Endothelial cell of umbilical vein (primary cell): ENCODE data around the gene ZNF697. TPM values are rescaled to one million over a fixed set of nuclear protein-coding genes. Genes with fewer than 3 reads are reported as not detected.

ENCODE experiments used
- BruUV-seq: library from RNA; stranded (reverse); fragments of 400-500 nt; replicated peaks from 2 replicates; lab custom pipeline; 2021; lab: Mats Ljungman, UMichigan
- CTCF ChIA-PET: fragments of 300-600, 350-600 bp; sonication (Branson Sonifier 250); formaldehyde crosslinking; loops from one replicate; lab custom pipeline; 2021; ENCODE audit warnings: antibody characterized with exemption, inconsistent platforms; lab: Charles Lee
- POLR2A ChIA-PET: fragments of 300-600, 350-600 bp; sonication (Branson Sonifier 250); formaldehyde crosslinking; loops from one replicate; lab custom pipeline; 2021; ENCODE audit warnings: antibody characterized with exemption, inconsistent platforms; lab: Charles Lee
- DNase-seq: peaks from one replicate; pipeline ENCODE4 v3.0.0-alpha.2; 2011; ENCODE audit warnings: low read depth, low spot score
- FAIRE-seq: peaks from 2 replicates; lab custom pipeline; 2011; peaks lifted over from hg19 to GRCh38; lab: Jason Lieb, UNC
- H2AFZ ChIP-seq: 2 replicates; pipeline ENCODE4 v1.6.0; 2012; ENCODE audit warnings: low read depth, low read length, control low read depth, inconsistent platforms
- H3K27ac ChIP-seq: 2 replicates; pipeline ENCODE4 v1.5.1; 2011; ENCODE audit warnings: low read depth, mild to moderate bottlenecking, control low read depth, low read length, moderate library complexity; ENCODE audit not compliant: insufficient read depth
- H3K27me3 ChIP-seq, 2 experiments: 2 replicates each; pipeline versions ENCODE4 v1.6.0 to v1.6.1; 2011; ENCODE audit warnings: low read length in 2 of 2, mixed read lengths in 1 of 2; ENCODE audit not compliant: control insufficient read depth in 2 of 2, insufficient read depth in 2 of 2
- H3K36me3 ChIP-seq, 2 experiments: 2 replicates in 1 of 2; 3 replicates in 1 of 2; pipeline ENCODE4 v1.5.1; 2011; ENCODE audit warnings: low read length in 2 of 2, mild to moderate bottlenecking in 1 of 2, moderate library complexity in 1 of 2; ENCODE audit not compliant: control insufficient read depth in 2 of 2, insufficient read depth in 2 of 2; ENCODE audit errors: extremely low read depth in 1 of 2
- H3K4me1 ChIP-seq: 3 replicates; pipeline ENCODE4 v1.5.1; 2011; ENCODE audit warnings: mild to moderate bottlenecking, low read length; ENCODE audit not compliant: control insufficient read depth, insufficient read depth; ENCODE audit errors: extremely low read depth
- H3K4me2 ChIP-seq: 2 replicates; pipeline ENCODE4 v1.6.1; 2011; ENCODE audit warnings: low read length, control low read depth, mixed read lengths; ENCODE audit not compliant: insufficient read depth
- H3K4me3 ChIP-seq, 3 experiments: fragments of 200-600 bp in 1 of 3; sonication (generic), shearing (Covaris generic) in 1 of 3; replicated peaks in 1 of 3; 2 replicates each; pipeline ENCODE4 v1.5.1; 2011 to 2016; ENCODE audit warnings: control low read depth in 3 of 3, low read length in 3 of 3, mild to moderate bottlenecking in 2 of 3, inconsistent platforms in 1 of 3, low read depth in 1 of 3, moderate library complexity in 1 of 3; ENCODE audit not compliant: insufficient read depth in 1 of 3
- H3K79me2 ChIP-seq: 2 replicates; pipeline ENCODE4 v1.6.0; 2012; ENCODE audit warnings: low read length, inconsistent platforms; ENCODE audit not compliant: control insufficient read depth, insufficient read depth
- H3K9ac ChIP-seq: replicated peaks from 2 replicates; pipeline ENCODE3; 2011; ENCODE audit warnings: low read length, control low read depth; ENCODE audit not compliant: insufficient read depth; ENCODE audit errors: extremely low read depth
- H3K9me1 ChIP-seq: replicated peaks from 3 replicates; pipeline ENCODE4 v1.6.0; 2011; ENCODE audit warnings: mild to moderate bottlenecking, low read length; ENCODE audit not compliant: control insufficient read depth, insufficient read depth; ENCODE audit errors: extremely low read depth
- H3K9me3 ChIP-seq: replicated peaks from 2 replicates; pipeline ENCODE4 v1.5.1; 2012; ENCODE audit warnings: low read length, inconsistent platforms; ENCODE audit not compliant: control insufficient read depth, insufficient read depth
- H4K20me1 ChIP-seq: replicated peaks from 2 replicates; pipeline ENCODE3; 2011; ENCODE audit warnings: mild to moderate bottlenecking, low read length; ENCODE audit not compliant: control insufficient read depth, insufficient read depth; ENCODE audit errors: extremely low read depth
- CTCF ChIP-seq, 2 donors: IDR thresholded peaks; 1 replicate in 1 of 2; 2 replicates in 1 of 2; pipeline ENCODE4 v1.5.1; 2011; ENCODE audit warnings: low read length in 2 of 2, mild to moderate bottlenecking in 2 of 2, moderate library complexity in 2 of 2, control low read depth in 1 of 2, inconsistent platforms in 1 of 2, low read depth in 1 of 2; ENCODE audit not compliant: insufficient read depth in 1 of 2; ENCODE audit errors: extremely low read depth in 1 of 2
- EZH2 ChIP-seq: IDR thresholded peaks from 2 replicates; pipeline ENCODE4 v1.6.1; 2012; ENCODE audit warnings: borderline replicate concordance, low read depth, mild to moderate bottlenecking, moderate library complexity, low read length, inconsistent platforms; ENCODE audit not compliant: severe bottlenecking
- FOS ChIP-seq: IDR thresholded peaks from 2 replicates; pipeline ENCODE4 v1.6.1; 2011; ENCODE audit warnings: mild to moderate bottlenecking, low read length, moderate library complexity, borderline replicate concordance; ENCODE audit not compliant: insufficient read depth
- GATA2 ChIP-seq: IDR thresholded peaks from 2 replicates; pipeline ENCODE4 v1.7.0; 2011; ENCODE audit warnings: low read depth, mild to moderate bottlenecking, moderate library complexity, mixed read lengths, low read length; ENCODE audit not compliant: insufficient read length, insufficient read depth
- JUN ChIP-seq: IDR thresholded peaks from 2 replicates; pipeline ENCODE4 v1.6.1; 2011; ENCODE audit warnings: borderline replicate concordance, low read depth; ENCODE audit not compliant: insufficient read length, insufficient read depth
- MAX ChIP-seq: IDR thresholded peaks from 2 replicates; pipeline ENCODE4 v1.6.1; 2011; ENCODE audit not compliant: insufficient read depth, insufficient read length
- MYC ChIP-seq: IDR thresholded peaks from one replicate; pipeline ENCODE4 v1.6.1; 2011; ENCODE audit warnings: mild to moderate bottlenecking, low read depth, low read length
- POLR2A ChIP-seq: IDR thresholded peaks from 2 replicates; pipeline ENCODE4 v1.6.1; 2012; ENCODE audit warnings: low read depth, mild to moderate bottlenecking, control low read depth, low read length
- POLR2AphosphoS5 ChIP-seq: IDR thresholded peaks from 2 replicates; pipeline ENCODE4 v1.6.1; 2012; ENCODE audit warnings: low read depth, mild to moderate bottlenecking, control low read depth, low read length, moderate library complexity; ENCODE audit not compliant: insufficient read depth
- dilution Hi-C: fragments of 300-500 bp; cut with MboI; formaldehyde crosslinking; loops from one replicate; pipeline ENCODE4 v1.15.0; 2019; ENCODE audit warnings: low sequenced_read_pairs; ENCODE audit not compliant: extremely low pct_ligation_motif_present
- intact Hi-C: fragments of 100-400 bp; cut with micrococcal nuclease; formaldehyde crosslinking; loops from one replicate; pipeline ENCODE4 v1.10.0; 2022
- polyA plus RNA-seq, 4 experiments: library from polyadenylated mRNA; depleted of rRNA in 3 of 4; stranded (reverse) in 3 of 4; unstranded in 1 of 4; fragments of >200 nt; gene quantifications; 2 replicates each; pipeline versions ENCODE4 v1.2.1 to v1.2.3, GENCODE V29; 2011 to 2012; ENCODE audit warnings: missing spikeins in 1 of 4
- total RNA-seq: library from RNA; stranded (reverse); gene quantifications from 2 replicates; pipeline ENCODE4 v1.2.3, GENCODE V29; 2021

ZNF697 gene
- total and polyA plus RNA-seq, 2 donors (not counting 3 experiments of a cell fraction or from before 2014, with no cell fraction given), result 6.2 to 14.1 TPM

- Histone ChIP-seq H3K4me2 (peak overlapping the region; percentile 84), H3K27me3 (no peaks in the 10 kb centered on the region), H3K9me1 (no peaks in the 10 kb centered on the region), H4K20me1 (no peaks in the 10 kb centered on the region), H2AFZ (no peak overlapping the region), H3K4me3 (peak overlapping the region in 1 of 3 experiments; percentile 32), H3K79me2 (peaks cover 88% of the 10 kb centered on the region), H3K27ac (peak overlapping the region; percentile 91), H3K9ac (peak overlapping the region; percentile 60), H3K36me3 (no peaks in the 10 kb centered on the region), H3K4me1 (peaks cover 66% of the 10 kb centered on the region), H3K9me3 (no peaks in the 10 kb centered on the region)
- no TSS peak for BruUV-seq
- intact Hi-C loops (no loop called here), dilution Hi-C loops (no loop called here)
- DNase-seq (no peak), FAIRE-seq (no peak)
- CTCF ChIA-PET, result interaction anchor here (0.8 to 8.5 kb wide), 8 partner anchors 16 to 43 kb away, joined by 3 to 102 read pairs (median 4); partner anchors contain the start of gene ZNF697
- POLR2A ChIA-PET, result interaction anchor here (2.7 kb wide), 1 partner anchor 16 kb away, joined by 21 read pairs; the partner anchor contains the start of gene ZNF697
- no peak for TF ChIP-seq GATA2
- TF ChIP-seq MYC, result no peak
Measured at GRCh38 chr1:119632103-119632490, 16.0 kb downstream of the ZNF697 start.

GRCh38 chr1:119631433-119632102 is 16.5 kb downstream of the ZNF697 start:
- dilution Hi-C loops, result no loop called here

More at GRCh38 chr1:119631433-119632102, 16.5 kb downstream of the ZNF697 start:
- Histone ChIP-seq H3K9ac (peak overlapping the region; percentile 60), H3K9me1 (no peaks in the 10 kb centered on the region), H3K4me3 (peak overlapping the region in 1 of 3 experiments; percentile 20), H3K27ac (peak overlapping the region; percentile 91), H3K36me3 (no peaks in the 10 kb centered on the region), H3K4me1 (peaks cover 63% of the 10 kb centered on the region), H3K4me2 (peak overlapping the region; percentile 84), H4K20me1 (no peaks in the 10 kb centered on the region), H3K27me3 (no peaks in the 10 kb centered on the region), H3K79me2 (peaks cover 88% of the 10 kb centered on the region), H3K9me3 (no peaks in the 10 kb centered on the region), H2AFZ (no peak overlapping the region)
- intact Hi-C loops, result loop anchor here (1.0 to 2.0 kb wide), 3 partner anchors 17 to 44 kb away; partner anchors contain the start of gene ZNF697
- ChIA-PET POLR2A (interaction anchor here (2.7 kb wide), 1 partner anchor 16 kb away, joined by 21 read pairs; the partner anchor contains the start of gene ZNF697), CTCF (interaction anchor here (1.0 to 8.5 kb wide), 7 partner anchors 17 to 43 kb away, joined by 3 to 102 read pairs (median 4); partner anchors contain the start of gene ZNF697)
- peak; percentile 90 for FAIRE-seq
- peak; percentile 92 for DNase-seq
- BruUV-seq, result TSS peak; percentile 10
- TF ChIP-seq MYC (no peak), JUN (no peak), CTCF (IDR thresholded peaks at IDR 0.05; ENCODE audit: extremely low read depth in 1 of 2, insufficient read depth in 1 of 2, low read depth in 1 of 2, low read length in 2 of 2) (no peak), GATA2 (peak; percentile 41), POLR2AphosphoS5 (peak; percentile 98), MAX (peak; percentile 25), POLR2A (peak; percentile 64), FOS (no peak), EZH2 (no peak)
